Measurements from ENCODE around the gene XPR1.

GRCh38 chr1:180720753-180721152, 88.9 kb downstream of the XPR1 start:
- no peak for TF ChIP-seq CTCF (IDR thresholded peaks at IDR 0.05)
- no peak for TF ChIP-seq EP300 (IDR thresholded peaks at IDR 0.05)
- TF ChIP-seq POLR2AphosphoS5 (IDR thresholded peaks at IDR 0.05): no peak
- no peak for TF ChIP-seq POLR2A (IDR thresholded peaks at IDR 0.05)
